HG02852 (cell line): ENCODE data around the gene MED13L.
"Not testable (repeated sequence)": the region's sequence is repeated elsewhere in the genome, so short reads cannot be mapped to it uniquely, and the experiment has no call there.

ENCODE experiments used
- ATAC-seq: cut with Tn5 transposase; IDR thresholded peaks from one replicate; pipeline ENCODE4 v1.9.1; 2021; ENCODE audit warnings: mild to moderate bottlenecking, moderate library complexity; ENCODE audit not compliant: unreplicated experiment

MED13L gene

GRCh38 chr12:116031624-116032023, 245.9 kb downstream of the MED13L start:
- not testable (repeated sequence) for ATAC-seq

DNA sequence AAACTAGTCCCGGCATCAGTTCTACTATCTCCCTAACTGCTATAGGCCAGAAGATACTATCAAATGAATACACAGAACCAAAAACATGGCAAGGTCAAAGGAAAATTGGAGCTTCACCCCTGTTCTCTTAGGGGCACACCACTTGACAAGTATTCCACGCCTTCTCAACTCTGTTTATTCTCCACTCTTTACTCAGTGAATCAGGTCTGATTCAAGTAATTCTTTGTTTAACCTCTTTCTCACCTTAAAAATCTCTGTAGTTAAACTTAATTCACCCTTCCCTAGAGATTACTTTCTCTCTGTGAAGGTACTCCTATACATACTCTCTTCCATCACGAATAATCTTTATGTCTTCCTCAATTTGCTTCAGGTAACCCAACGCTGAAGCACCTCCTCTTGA, 248.9 kb downstream of the MED13L start:
- no peak for ATAC-seq

DNA sequence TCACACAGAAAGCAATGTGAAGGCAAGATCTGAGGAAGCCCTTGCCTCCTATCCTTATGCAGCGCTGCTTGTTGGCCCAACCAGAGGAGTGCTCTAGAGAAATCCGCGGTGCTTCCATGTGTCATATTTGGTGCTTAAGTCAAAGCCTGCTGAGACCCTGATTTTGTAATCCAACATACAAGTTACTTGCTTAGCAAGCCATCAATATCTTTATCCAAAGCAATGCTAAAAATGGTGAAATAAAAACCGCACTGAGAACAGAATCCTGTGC, 250.0 kb downstream of the MED13L start:
- no peak for ATAC-seq

GRCh38 chr12:116026768-116027550, 250.5 kb downstream of the MED13L start:
- ATAC-seq: no peak

DNA sequence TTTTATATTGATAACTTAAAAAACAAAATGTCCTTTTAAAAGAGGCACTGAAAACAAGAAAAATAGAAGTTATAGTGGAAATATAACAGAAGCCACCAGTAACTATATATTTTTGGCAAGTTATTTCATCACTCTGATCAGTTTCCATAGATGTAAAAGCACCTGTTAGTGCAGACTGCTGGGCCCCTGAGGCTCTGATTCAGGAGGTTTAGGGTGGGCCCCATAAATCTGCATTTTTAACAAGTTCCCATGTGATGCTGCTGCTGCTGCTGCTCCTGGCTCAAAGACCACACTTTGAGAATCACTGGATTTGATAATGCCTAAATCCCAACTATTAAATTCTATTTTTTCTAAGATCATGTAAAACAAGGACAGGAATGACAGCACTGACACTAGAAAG, 251.1 kb downstream of the MED13L start:
- no peak for ATAC-seq

- ATAC-seq: no peak
These were observed 252.7 kb downstream of the MED13L start for GRCh38 chr12:116024769-116025168.

- no peak for ATAC-seq
These were observed 258.1 kb downstream of the MED13L start for GRCh38 chr12:116019415-116019814.

- no peak for ATAC-seq
These were observed 259.2 kb downstream of the MED13L start for GRCh38 chr12:116018282-116018681.

DNA sequence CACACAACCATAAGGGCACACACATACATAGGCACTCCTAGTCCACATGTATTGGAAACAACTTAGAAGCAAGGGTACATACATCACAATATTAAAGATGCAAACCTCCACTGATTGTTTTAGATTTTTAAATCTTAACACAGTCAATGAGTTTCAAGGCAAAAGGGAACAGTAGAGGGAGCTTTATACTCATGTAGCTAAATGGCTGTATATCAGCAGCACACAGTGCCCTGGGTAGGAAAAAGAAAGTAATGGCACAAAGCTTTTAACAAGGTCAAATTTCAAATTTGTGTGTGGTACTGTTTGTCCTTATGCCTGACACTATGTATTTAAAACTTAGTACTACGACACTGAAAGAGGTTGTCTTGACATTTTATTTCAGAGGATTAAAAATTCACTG, 262.0 kb downstream of the MED13L start:
- ATAC-seq: no peak

- ATAC-seq: no peak
These were observed 264.7 kb downstream of the MED13L start for GRCh38 chr12:116012757-116013156.

DNA sequence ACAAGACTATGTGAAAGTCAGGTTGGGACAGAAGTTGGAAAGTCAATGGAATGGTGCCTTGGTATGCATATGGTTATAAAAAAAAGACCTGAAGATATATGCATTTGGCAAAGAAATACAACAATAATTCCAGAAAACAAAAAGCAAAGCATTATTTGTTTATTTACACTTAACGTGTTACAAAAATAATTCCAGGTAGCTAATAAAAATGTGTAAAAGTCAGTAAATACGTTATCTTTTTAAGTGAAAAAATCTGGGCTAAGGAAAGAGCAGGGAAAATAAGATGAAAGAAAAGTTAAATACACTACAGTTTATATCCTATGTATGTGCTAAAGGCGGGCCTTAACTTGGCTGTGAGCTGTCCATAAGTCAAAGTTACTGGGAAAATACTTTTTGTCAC, 266.3 kb downstream of the MED13L start:
- ATAC-seq: no peak

DNA sequence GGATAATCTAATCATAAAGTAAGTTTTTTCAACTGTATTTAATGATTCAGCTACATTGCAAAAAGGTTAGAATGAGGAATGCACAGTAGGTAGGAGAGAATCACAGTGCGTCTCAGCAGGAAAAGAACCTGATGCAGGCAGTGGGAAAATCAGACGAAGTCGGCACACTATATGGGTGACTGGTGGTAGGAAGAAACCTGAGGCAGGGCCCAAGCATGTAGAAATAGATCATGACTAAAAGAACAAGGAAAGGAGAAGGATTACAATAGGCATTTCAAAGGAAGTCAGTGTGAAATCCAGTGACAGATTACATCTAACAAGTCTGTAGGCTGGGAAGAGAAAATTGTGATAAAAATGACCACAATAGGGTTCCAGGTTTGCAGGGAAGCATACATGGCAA, 267.0 kb downstream of the MED13L start:
- no peak for ATAC-seq

DNA sequence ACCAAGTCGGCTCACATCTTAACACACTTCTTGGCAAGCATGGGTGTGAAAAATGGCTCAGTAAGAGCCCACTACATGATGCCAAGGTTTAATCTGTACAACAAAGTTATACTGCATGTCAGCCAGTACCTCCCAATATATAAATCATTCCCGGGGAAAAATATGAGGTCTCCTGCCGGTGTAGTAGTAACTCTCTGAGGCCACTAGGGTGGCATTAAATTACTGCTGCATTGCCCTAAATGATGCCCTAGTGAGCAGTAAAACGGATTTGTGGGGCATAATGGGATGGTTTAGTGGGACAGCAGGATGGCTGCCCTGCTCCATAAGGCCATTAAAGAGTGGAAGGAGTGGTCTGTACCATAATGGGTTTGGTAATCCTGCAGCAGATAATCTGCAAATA, 267.7 kb downstream of the MED13L start:
- ATAC-seq: no peak

DNA sequence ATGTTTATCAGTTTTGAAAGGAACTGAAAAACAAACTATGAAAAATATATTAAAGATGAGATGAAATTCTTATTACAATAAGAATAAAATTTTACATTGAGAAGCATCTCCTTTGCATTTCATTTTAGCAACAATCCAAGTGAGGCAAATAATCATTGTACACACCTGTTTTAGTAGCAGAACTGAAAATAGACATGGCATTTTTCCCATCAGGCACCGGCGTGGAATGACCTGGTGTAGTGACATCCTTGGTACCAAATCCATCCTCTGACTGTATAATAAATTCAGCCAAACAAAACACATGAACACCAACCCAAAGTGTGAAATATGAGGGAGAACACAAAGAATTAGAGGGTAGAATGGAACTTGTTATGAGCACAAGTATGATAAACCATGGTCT, 271.4 kb downstream of the MED13L start:
- no peak for ATAC-seq

GRCh38 chr12:116002890-116003536, 274.5 kb downstream of the MED13L start:
- ATAC-seq: no peak

DNA sequence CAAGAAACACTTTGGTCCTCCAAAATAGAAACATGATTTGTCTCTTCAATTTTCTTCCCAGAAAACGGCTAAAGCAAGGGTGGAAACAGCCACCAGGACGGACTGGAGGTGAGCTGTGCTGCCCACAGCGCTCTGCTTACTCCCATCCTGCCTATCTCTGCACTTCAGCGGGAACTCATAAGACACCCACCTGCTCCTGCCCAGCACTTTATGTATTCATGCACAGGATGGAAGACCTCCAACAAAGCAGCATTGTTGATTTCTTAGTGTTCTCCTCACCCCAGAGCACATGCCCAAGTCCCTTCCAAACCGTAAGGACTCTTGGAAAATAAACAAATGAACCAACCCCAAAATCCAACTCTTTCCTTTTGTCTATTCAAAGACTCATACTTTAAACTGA, 277.2 kb downstream of the MED13L start:
- no peak for ATAC-seq

DNA sequence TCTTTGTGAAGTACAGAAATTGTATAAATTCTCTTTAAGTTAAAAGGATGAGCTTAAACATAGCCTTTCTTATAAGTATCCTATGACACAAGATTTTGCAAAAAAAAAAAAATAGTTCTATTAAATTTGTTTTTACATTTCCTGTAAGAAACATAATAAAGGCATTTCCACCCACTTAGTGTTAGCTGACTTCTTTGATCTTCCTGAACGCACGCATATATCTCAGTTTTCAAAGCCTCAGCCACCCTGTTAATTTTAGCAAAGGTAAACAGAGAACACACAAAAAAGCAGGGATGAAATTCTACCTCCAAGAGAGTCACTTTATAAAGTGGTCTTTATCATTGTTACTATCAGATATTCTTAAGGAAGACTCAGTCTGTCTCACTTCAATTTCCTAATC, 277.9 kb downstream of the MED13L start:
- no peak for ATAC-seq

- no peak for ATAC-seq
These were observed 278.6 kb downstream of the MED13L start for GRCh38 chr12:115998794-115999478.

GRCh38 chr12:115998119-115998633, 279.3 kb downstream of the MED13L start:
- ATAC-seq: peak; percentile 56

DNA sequence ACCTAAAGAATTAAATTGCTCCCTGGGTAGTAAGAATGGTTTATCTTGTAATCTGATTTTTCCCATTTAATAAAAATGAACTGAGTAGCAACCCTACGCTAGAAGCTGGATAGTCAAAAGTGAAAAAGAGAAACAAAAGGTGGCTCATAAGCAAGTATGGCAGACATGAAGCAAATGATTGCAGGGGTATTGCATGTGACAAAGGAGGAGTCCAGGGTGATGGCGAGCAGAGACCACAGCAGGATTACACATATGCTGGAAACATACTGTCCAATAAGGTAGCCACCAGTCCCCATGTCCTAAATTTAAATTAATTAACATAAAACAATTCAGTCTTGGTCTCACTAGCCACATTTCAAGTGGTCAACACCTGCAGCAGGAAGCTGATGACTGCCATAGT, 283.8 kb downstream of the MED13L start:
- ATAC-seq: no peak

DNA sequence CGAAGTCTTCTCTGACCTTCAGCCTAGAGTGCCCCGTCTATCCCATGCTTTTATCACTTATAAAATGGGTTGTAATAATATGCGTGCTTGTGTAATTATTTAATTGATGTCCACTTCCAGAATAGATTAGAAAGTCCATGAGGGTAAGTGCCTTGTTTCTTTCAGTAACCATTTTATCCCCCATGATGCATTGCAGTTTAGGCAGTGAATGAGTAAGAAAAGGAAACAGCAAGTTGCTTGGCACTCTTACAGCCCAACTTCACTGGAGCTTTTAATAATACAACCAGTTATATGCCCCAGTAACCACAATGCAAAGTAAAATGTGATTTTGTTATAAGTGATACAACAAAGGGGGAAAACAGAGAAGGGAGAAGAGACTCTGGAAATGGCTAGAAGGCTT, 287.3 kb downstream of the MED13L start:
- ATAC-seq: no peak
